ENCODE measurements around the gene ARHGAP29.

The ARHGAP29 gene

DNA sequence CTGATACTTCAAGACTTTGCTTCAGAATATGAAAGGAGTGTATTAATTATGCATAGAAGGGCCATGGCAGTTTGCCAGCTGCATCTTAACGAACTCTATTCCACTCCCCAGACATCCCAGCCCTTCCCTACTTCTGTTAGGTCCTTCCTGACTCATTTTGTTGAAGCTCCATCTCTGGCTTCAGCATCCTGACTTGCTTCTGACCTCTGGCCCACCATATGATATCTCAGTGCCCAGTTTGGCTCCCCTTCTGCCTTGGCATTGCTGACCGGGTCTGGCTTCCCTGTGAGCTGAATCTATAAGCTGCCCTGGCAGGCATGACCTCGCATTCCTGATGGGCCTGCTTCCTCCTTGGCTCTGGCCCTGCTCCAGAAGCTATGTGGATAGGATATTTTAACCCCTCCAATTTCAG lies 27.6 kb upstream of the ARHGAP29 start:
- no peak overlapping the region for H3K4me3 ChIP-seq (ENCODE audit: low read depth, low read length)
- TF ChIP-seq, protein P1, sequence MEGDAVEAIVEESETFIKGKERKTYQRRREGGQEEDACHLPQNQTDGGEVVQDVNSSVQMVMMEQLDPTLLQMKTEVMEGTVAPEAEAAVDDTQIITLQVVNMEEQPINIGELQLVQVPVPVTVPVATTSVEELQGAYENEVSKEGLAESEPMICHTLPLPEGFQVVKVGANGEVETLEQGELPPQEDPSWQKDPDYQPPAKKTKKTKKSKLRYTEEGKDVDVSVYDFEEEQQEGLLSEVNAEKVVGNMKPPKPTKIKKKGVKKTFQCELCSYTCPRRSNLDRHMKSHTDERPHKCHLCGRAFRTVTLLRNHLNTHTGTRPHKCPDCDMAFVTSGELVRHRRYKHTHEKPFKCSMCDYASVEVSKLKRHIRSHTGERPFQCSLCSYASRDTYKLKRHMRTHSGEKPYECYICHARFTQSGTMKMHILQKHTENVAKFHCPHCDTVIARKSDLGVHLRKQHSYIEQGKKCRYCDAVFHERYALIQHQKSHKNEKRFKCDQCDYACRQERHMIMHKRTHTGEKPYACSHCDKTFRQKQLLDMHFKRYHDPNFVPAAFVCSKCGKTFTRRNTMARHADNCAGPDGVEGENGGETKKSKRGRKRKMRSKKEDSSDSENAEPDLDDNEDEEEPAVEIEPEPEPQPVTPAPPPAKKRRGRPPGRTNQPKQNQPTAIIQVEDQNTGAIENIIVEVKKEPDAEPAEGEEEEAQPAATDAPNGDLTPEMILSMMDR (IDR thresholded peaks at IDR 0.05; ENCODE audit: low read depth, low read length): no peak

DNA sequence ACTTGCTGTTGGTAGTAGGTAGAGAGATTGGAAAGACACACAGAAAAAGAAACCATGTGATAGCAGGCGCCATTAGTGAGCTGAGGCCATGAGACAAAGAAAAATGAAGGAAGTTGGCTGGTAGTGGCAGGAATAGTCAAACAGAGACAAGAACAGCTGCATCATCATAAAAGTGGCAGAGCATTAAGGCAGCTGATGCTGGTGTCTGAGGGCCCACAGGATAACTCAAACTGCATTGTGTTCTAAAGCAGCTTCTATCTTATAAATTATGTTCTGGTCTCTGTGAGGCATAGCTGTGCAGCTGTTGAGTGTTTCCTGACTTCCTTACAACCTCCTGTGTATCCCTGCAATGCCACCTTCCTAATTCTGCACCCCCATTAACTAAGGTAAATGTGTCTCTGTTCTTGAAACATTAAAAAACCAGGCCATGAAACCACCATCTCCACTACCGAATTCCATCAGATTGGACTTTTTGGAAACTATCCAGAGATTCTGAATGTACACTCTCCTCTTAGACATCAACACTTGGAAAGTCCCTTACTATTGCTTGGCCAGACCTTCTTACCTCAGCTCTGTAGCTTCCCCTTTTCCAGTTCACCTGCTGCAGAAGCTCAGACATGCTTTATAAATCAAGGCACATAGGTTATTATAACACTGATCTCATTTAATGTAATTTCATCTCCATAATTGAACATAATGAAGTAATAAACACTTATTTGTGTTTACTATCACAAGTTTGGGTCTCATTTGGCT lies 23.4 kb upstream of the ARHGAP29 start:
- TF ChIP-seq, protein P1 (IDR thresholded peaks at IDR 0.05; ENCODE audit: low read depth, low read length): no peak
- no peak overlapping the region for H3K4me3 ChIP-seq (ENCODE audit: low read depth, low read length)

DNA sequence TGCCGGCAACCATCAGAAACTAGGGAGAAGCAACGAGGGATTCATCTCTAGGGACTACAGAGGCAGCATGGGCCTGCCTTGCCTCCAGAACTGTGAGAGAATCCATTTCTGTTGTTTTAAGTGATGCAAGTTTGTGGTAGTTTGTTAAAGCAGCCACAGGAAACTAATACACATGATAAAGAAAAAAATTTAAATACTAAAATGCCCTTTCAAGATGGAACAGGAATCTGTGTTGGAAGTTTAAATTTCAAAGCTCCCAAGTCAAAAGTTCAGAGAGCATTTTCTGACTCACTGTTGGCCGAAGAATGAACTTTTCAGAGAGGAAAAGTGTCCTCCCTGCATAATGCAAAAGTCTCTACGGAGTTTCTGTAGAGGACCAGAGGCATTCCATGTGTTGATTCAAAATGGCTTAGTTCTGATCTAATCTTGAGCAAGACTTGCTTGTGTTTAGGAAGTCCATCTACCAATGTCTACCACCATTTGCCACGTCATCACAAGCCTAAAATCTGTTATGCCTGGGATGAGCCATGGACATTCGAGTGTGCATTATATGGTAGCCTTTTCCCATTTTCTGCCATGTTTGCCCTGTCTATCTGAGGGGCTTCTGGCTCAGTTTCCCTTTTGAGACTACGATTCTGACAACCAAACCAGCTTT lies 22.4 kb upstream of the ARHGAP29 start:
- no peak overlapping the region for H3K4me3 ChIP-seq (ENCODE audit: low read depth, low read length)
- TF ChIP-seq, protein P1 (IDR thresholded peaks at IDR 0.05; ENCODE audit: low read depth, low read length): no peak

DNA sequence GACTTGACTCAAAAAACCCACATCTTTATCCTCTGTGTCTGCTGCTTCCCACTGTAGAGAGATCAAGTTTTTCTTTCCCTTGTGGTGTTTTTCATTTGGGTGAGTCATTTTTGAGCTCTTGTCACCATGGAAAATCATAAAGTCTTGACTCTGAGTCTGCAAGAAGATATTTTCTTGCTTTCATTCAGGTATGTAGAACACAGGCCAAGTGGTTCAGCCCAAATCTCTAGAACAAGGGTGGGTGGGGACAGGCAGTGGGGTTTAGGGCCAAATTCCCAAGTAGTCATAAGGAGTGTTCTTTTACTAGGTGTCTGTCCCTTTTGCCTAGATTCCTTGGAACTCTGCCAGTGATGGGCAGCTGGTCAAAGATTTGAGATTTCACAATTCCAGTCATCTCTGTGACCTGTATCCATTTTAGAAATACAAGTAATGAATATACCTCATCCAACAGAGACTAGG lies 21.5 kb upstream of the ARHGAP29 start:
- TF ChIP-seq, protein P1 (IDR thresholded peaks at IDR 0.05; ENCODE audit: low read depth, low read length): no peak
- H3K4me3 ChIP-seq (ENCODE audit: low read depth, low read length): no peak overlapping the region

DNA sequence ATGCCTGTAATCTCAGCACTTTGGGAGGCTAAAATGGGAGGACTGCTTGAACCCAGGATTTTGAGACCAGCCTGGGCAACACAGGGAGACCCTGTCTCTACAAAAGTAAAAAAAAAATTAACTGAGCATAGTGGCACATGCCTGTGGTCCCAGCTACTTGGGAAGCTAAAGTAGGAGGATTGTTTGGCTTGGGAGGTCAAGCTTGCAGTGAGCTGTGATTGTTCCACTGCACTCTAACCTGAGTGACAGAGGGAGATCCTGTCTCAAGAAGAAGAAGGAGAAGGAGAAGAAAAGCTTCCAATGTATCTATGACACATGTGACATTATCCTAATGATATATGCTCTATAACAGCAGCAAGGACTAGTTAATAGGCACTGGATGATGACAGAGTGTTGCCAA lies 20.1 kb upstream of the ARHGAP29 start:
- H3K4me3 ChIP-seq (ENCODE audit: low read depth, low read length): no peak overlapping the region
- TF ChIP-seq, protein P1 (IDR thresholded peaks at IDR 0.05; ENCODE audit: low read depth, low read length): no peak

DNA sequence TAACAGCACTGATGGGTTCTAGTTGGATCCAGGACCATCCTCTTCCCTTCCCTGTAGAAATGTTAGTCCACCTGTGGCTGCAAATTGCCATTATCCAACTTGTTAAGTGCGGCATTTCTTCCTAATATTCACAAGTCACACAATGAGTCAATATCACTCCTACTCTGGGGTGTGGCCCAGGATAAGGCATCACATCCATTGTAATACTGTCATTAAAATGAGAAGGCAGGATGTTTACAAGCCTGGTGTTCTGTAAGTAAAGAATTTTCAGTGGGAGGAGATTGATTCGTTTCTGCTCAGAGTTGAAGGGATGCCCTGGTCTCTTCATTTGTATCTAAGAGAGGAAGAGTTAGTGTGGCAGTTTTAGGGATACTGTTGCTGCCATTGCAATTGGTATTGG lies 18.1 kb upstream of the ARHGAP29 start:
- no peak overlapping the region for H3K4me3 ChIP-seq (ENCODE audit: low read depth, low read length)
- TF ChIP-seq, protein P1 (IDR thresholded peaks at IDR 0.05; ENCODE audit: low read depth, low read length): no peak

Data from WI38 (cell line).